Kidney (tissue), 14 donors: ENCODE measurements around the gene RPL15. TPM values are rescaled to one million over a fixed set of nuclear protein-coding genes. Genes with fewer than 3 reads are reported as not detected.
"Not testable (repeated sequence)": the region's sequence is repeated elsewhere in the genome, so short reads cannot be mapped to it uniquely, and the experiment has no call there.

ENCODE experiments used
- DNase-seq, 5 donors: peaks; one replicate each; pipeline ENCODE4 v3.0.0-alpha.2; 2013 to 2020
- FAIRE-seq: peaks from 2 replicates; lab custom pipeline; 2012; peaks lifted over from hg19 to GRCh38; lab: Jason Lieb, UNC
- H3K27ac ChIP-seq, 2 donors: one replicate each; pipeline ENCODE4 v1.7.0; 2013; ENCODE audit warnings: low read depth in 2 of 2, low read length in 2 of 2, inconsistent platforms in 1 of 2
- H3K27me3 ChIP-seq: one replicate; pipeline ENCODE4 v1.7.1; 2013; ENCODE audit warnings: low read length, inconsistent platforms; ENCODE audit not compliant: control insufficient read depth, insufficient read depth
- H3K36me3 ChIP-seq, 3 donors: one replicate each; pipeline versions ENCODE4 v1.7.0 to v1.7.1; 2013; ENCODE audit warnings: low read length in 3 of 3, control low read depth in 1 of 3, inconsistent platforms in 1 of 3; ENCODE audit not compliant: insufficient read depth in 3 of 3, control insufficient read depth in 2 of 3
- H3K4me1 ChIP-seq, 3 donors: one replicate each; pipeline versions ENCODE4 v1.7.0 to v1.7.1; 2013; ENCODE audit warnings: low read length in 3 of 3, inconsistent platforms in 1 of 3, low read depth in 1 of 3; ENCODE audit not compliant: control insufficient read depth in 2 of 3, insufficient read depth in 2 of 3
- H3K4me3 ChIP-seq, 3 donors: one replicate each; pipeline versions ENCODE4 v1.7.0 to v1.8.1; 2013; ENCODE audit warnings: low read length in 3 of 3, control low read depth in 1 of 3, inconsistent platforms in 1 of 3
- H3K9ac ChIP-seq, 3 donors: one replicate each; pipeline versions ENCODE4 v1.7.0 to v1.7.1; 2013; ENCODE audit warnings: low read length in 3 of 3, control low read depth in 1 of 3, inconsistent platforms in 1 of 3
- H3K9me3 ChIP-seq, 3 donors: one replicate each; pipeline versions ENCODE4 v1.7.0 to v1.7.1; 2013; ENCODE audit warnings: low read length in 3 of 3, control low read depth in 1 of 3, inconsistent platforms in 1 of 3; ENCODE audit not compliant: control insufficient read depth in 2 of 3, insufficient read depth in 1 of 3
- CTCF ChIP-seq: IDR thresholded peaks from 3 replicates; pipeline ENCODE4 v1.5.1; 2012; ENCODE audit warnings: mild to moderate bottlenecking, moderate library complexity, borderline replicate concordance; ENCODE audit not compliant: insufficient read depth; ENCODE audit errors: extremely low read depth
- intact Hi-C: fragments of 100-400 bp; cut with DNase I; formaldehyde crosslinking; loops from one replicate; pipeline ENCODE4 v1.11.1; 2022
- polyA plus RNA-seq: library from polyadenylated mRNA; stranded (reverse); fragments of 350-450 nt; fragmentation: Illumina TruSeq; extraction: RNeasy Lipid Tissue Mini Kit (QIAGEN cat#74804); gene quantifications from one replicate; pipeline ENCODE4 v1.2.3, GENCODE V29; 2014; ENCODE audit warnings: low read depth, low replicate concordance; ENCODE audit not compliant: insufficient read depth
- total RNA-seq: library from RNA; stranded (reverse); fragmentation: NEBNext Ultra II Directional; extraction: Animal tissue kit (Norgen Biotek cat#: 25700); gene quantifications from one replicate; pipeline ENCODE4 v1.2.1, GENCODE V29; 2021
- donor health status: control.
- donor health status: control.
- donor health status: control.
- donor health status: control.
- donor health status: control.
- donor health status: DM: yes; HTN: yes; CAD: no.
- donor health status: Normal renal cell carcinoma (clear cell type).

RPL15 gene
- total and polyA plus RNA-seq, 2 donors from 2014 or later = 1,508 to 2,114 TPM

- H3K27me3 ChIP-seq = no peaks in the 10 kb centered on the region
- intact Hi-C loops = no loop called here
- H3K9ac ChIP-seq = no peak overlapping the region
- no peaks in the 10 kb centered on the region for H3K9me3 ChIP-seq
- FAIRE-seq = no peak
- no peaks in the 10 kb centered on the region for H3K4me1 ChIP-seq
- no peaks in the 10 kb centered on the region for H3K36me3 ChIP-seq
- no peak for TF ChIP-seq CTCF
- no peak for DNase-seq
- no peak overlapping the region for H3K27ac ChIP-seq
- no peak overlapping the region for H3K4me3 ChIP-seq
These were observed 36.1 kb upstream of the RPL15 start for GRCh38 chr3:23880703-23881339.

- intact Hi-C loops, H3K27ac ChIP-seq: not testable (repeated sequence)
These were observed 34.9 kb upstream of the RPL15 start for GRCh38 chr3:23881993-23882392.

GRCh38 chr3:23882487-23882918, 34.4 kb upstream of the RPL15 start:
- FAIRE-seq (no peak), DNase-seq (no peak)
- Histone ChIP-seq H3K4me3 (no peak overlapping the region), H3K27me3 (no peaks in the 10 kb centered on the region), H3K27ac (no peak overlapping the region), H3K9ac (no peak overlapping the region), H3K9me3 (no peaks in the 10 kb centered on the region), H3K36me3 (no peaks in the 10 kb centered on the region), H3K4me1 (no peaks in the 10 kb centered on the region)
- intact Hi-C loops = no loop called here
- no peak for TF ChIP-seq CTCF

More at GRCh38 chr3:23881993-23882392, 34.9 kb upstream of the RPL15 start:
- not testable (repeated sequence) for H3K9ac ChIP-seq, H3K4me3 ChIP-seq, FAIRE-seq, H3K27me3 ChIP-seq, DNase-seq, H3K36me3 ChIP-seq, H3K4me1 ChIP-seq, H3K9me3 ChIP-seq

- H3K4me3 ChIP-seq = no peak overlapping the region
- H3K9ac ChIP-seq = no peak overlapping the region
- no peaks in the 10 kb centered on the region for H3K36me3 ChIP-seq
- TF ChIP-seq CTCF = peak; percentile 14
- intact Hi-C loops = no loop called here
- no peak for DNase-seq
- no peaks in the 10 kb centered on the region for H3K27me3 ChIP-seq
- no peaks in the 10 kb centered on the region for H3K9me3 ChIP-seq
- no peaks in the 10 kb centered on the region for H3K4me1 ChIP-seq
- FAIRE-seq = no peak
- no peak overlapping the region for H3K27ac ChIP-seq
These were observed 32.5 kb upstream of the RPL15 start for GRCh38 chr3:23884481-23884880.
